ENCODE results near the gene CMAS.

DNA sequence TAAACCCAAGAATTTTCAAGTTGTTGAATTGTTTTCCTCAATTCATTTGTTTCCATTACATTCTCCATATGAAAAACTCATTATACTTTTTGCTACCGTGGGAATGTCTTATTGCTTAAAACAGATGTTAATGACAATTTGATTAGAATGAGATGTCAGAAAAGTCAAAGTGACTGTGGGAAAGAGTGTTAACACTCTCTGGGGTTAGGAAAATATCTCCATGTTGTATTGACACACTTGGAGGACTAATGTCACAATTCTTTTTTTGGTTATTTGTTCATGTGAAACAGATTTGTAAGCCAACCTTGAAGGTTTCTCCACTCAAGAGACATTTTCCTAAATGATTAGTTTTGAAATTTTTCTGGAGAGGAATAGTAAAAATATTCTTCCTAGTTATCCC is 47.2 kb upstream of the CMAS start:
- no peak for TF ChIP-seq RAD21 (IDR thresholded peaks at IDR 0.05)
- TF ChIP-seq, protein P1, sequence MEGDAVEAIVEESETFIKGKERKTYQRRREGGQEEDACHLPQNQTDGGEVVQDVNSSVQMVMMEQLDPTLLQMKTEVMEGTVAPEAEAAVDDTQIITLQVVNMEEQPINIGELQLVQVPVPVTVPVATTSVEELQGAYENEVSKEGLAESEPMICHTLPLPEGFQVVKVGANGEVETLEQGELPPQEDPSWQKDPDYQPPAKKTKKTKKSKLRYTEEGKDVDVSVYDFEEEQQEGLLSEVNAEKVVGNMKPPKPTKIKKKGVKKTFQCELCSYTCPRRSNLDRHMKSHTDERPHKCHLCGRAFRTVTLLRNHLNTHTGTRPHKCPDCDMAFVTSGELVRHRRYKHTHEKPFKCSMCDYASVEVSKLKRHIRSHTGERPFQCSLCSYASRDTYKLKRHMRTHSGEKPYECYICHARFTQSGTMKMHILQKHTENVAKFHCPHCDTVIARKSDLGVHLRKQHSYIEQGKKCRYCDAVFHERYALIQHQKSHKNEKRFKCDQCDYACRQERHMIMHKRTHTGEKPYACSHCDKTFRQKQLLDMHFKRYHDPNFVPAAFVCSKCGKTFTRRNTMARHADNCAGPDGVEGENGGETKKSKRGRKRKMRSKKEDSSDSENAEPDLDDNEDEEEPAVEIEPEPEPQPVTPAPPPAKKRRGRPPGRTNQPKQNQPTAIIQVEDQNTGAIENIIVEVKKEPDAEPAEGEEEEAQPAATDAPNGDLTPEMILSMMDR (IDR thresholded peaks at IDR 0.05; ENCODE audit: low read depth, low read length, missing input control) = no peak
- TF ChIP-seq EGR1 (IDR thresholded peaks at IDR 0.05; ENCODE audit: low read depth in 2 of 2) = no peak
- no peak for TF ChIP-seq SP1 (IDR thresholded peaks at IDR 0.05)
- TF ChIP-seq, protein P2, sequence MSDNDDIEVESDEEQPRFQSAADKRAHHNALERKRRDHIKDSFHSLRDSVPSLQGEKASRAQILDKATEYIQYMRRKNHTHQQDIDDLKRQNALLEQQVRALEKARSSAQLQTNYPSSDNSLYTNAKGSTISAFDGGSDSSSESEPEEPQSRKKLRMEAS (IDR thresholded peaks at IDR 0.05) = no peak
- no peak for TF ChIP-seq YY1 (IDR thresholded peaks at IDR 0.05)

All from liver (tissue), 3 donors.